Fibroblast of peridontal ligament (primary cell): ENCODE results near the gene SLC28A1.

ENCODE experiments used
- DNase-seq: peaks from one replicate; pipeline ENCODE4 v3.0.0-alpha.2; 2010; ENCODE audit errors: extremely low read depth

The SLC28A1 gene

GRCh38 chr15:84883916-84884781 is at the start of gene SLC28A1:
Gene SLC28A1, plus strand, starts transcription at chr15:84884662. Its CDS starts 3,099 bp downstream, at chr15:84887761.
- DNase-seq: no peak

- no peak for DNase-seq
Observed at GRCh38 chr15:84834969-84835368, 49.5 kb upstream of the SLC28A1 start.

- no peak for DNase-seq
Observed at GRCh38 chr15:84835661-84836337, 48.7 kb upstream of the SLC28A1 start.

- no peak for DNase-seq
Observed at GRCh38 chr15:84836844-84837243, 47.6 kb upstream of the SLC28A1 start.

- no peak for DNase-seq
Observed at GRCh38 chr15:84839714-84840113, 44.7 kb upstream of the SLC28A1 start.

GRCh38 chr15:84840255-84840654 is 44.2 kb upstream of the SLC28A1 start:
- no peak for DNase-seq

GRCh38 chr15:84840741-84841429 is 43.6 kb upstream of the SLC28A1 start:
- DNase-seq: peak; percentile 85

GRCh38 chr15:84842781-84843180 is 41.7 kb upstream of the SLC28A1 start:
- no peak for DNase-seq

GRCh38 chr15:84844964-84845363 is 39.5 kb upstream of the SLC28A1 start:
- peak; percentile 8 for DNase-seq

- peak; percentile 70 for DNase-seq
Observed at GRCh38 chr15:84845631-84846030, 38.8 kb upstream of the SLC28A1 start.

- no peak for DNase-seq
Observed at GRCh38 chr15:84846269-84846668, 38.2 kb upstream of the SLC28A1 start.

GRCh38 chr15:84847382-84847781 is 37.1 kb upstream of the SLC28A1 start:
- DNase-seq: no peak

- no peak for DNase-seq
Observed at GRCh38 chr15:84852212-84852611, 32.2 kb upstream of the SLC28A1 start.

GRCh38 chr15:84855136-84855535 is 29.3 kb upstream of the SLC28A1 start:
- DNase-seq: no peak

- DNase-seq: no peak
Observed at GRCh38 chr15:84855765-84856164, 28.7 kb upstream of the SLC28A1 start.

GRCh38 chr15:84856731-84857417 is 27.6 kb upstream of the SLC28A1 start:
- no peak for DNase-seq

GRCh38 chr15:84857418-84858004 is 27.0 kb upstream of the SLC28A1 start:
- no peak for DNase-seq

GRCh38 chr15:84858231-84858630 is 26.2 kb upstream of the SLC28A1 start:
- DNase-seq: no peak

GRCh38 chr15:84859144-84859543 is 25.3 kb upstream of the SLC28A1 start:
- no peak for DNase-seq

- no peak for DNase-seq
Observed at GRCh38 chr15:84859651-84860050, 24.8 kb upstream of the SLC28A1 start.

GRCh38 chr15:84861781-84862180 is 22.7 kb upstream of the SLC28A1 start:
- DNase-seq: no peak
